GM18505 (cell line): Measurements from ENCODE around the gene SIGLEC11.

Source experiments
- ATAC-seq: cut with Tn5 transposase; IDR thresholded peaks from one replicate; pipeline ENCODE4 v1.9.1; 2021; ENCODE audit not compliant: unreplicated experiment
- POLR2A ChIP-seq: IDR thresholded peaks from 4 replicates; pipeline ENCODE4 v1.6.1; 2011; ENCODE audit warnings: borderline replicate concordance; ENCODE audit not compliant: insufficient read depth, insufficient read length; ENCODE audit errors: extremely low read depth

The SIGLEC11 gene

DNA sequence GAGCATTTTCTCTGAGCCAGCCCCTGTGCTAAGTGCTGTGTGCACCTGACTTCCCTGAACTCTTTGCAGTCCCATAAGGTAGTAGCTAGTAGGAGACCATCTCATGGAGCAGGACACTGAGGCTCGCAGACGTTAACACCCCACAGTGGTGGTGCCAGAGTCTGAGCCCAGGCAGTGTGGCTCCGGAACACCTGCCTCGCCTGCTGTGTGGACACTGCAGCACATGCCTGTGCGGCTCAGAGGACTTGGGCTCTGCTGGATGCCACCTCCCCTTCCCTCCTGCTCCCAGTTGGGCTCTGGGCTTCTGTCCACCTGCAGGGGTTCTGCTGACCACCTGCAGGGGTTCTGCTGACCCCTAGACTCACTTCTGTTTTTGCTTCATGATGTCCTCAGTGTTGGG, 27.0 kb upstream of the SIGLEC11 start:
- TF ChIP-seq POLR2A: no peak
- no peak for ATAC-seq

GRCh38 chr19:49987159-49987698, 26.3 kb upstream of the SIGLEC11 start:
- TF ChIP-seq POLR2A: no peak

GRCh38 chr19:49986354-49986753, 25.4 kb upstream of the SIGLEC11 start:
- no peak for TF ChIP-seq POLR2A
- ATAC-seq: no peak

More at GRCh38 chr19:49987159-49987698, 26.3 kb upstream of the SIGLEC11 start:
- no peak for ATAC-seq

GRCh38 chr19:49985871-49986270, 24.9 kb upstream of the SIGLEC11 start:
- no peak for ATAC-seq
- no peak for TF ChIP-seq POLR2A

DNA sequence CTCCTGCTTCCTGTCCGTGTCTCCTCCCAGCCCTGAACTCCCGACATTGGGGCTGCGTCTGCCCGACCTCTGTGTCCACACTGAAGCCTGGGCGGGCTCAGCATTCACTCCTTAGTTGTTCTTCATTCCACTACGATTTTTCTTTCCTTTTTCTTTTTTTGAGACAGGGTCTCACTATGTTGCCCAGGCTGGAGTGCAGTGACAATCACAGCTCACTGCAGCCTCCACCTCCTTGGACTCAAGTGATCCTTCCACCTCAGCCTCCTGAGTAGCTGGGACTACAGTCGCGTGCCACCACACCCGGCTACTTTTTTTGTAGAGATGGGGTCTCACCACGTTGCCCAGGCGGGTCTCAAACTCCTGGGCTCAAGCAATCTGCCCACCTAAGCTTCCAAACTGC, 23.5 kb upstream of the SIGLEC11 start:
- ATAC-seq: no peak
- no peak for TF ChIP-seq POLR2A

DNA sequence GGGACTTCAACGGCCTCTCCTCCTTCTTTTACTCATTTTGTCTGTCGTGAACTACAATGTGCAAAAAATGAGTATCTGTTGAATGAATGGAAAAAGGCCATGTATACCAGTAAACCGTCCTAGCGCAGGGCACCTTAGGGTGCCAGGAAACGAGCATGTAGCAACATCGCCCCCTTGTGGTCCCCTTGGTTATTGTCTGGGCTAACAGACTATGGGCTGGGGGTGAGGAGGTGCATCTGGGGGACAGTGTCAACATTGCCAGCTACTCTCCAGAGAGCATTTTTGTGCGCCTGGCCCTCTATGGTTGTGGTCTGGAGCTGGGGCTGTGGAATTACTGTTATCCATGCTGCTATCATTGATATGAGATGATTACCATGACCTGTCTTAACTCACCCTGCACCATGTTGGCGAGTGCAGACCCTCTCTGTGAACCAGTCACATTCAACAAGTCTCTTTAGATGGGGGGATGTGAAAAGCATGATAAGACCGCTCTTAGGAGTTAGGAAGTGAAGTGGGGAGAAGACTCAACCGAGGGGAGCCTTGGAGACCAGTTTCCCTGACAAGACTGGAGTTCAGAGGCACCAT, 22.8 kb upstream of the SIGLEC11 start:
- no peak for ATAC-seq

GRCh38 chr19:49981603-49982593, 20.9 kb upstream of the SIGLEC11 start:
- TF ChIP-seq POLR2A: no peak
- no peak for ATAC-seq

More for the DNA sequence above, 22.8 kb upstream of the SIGLEC11 start:
- TF ChIP-seq POLR2A: no peak

- TF ChIP-seq POLR2A: no peak
- ATAC-seq: no peak
These were observed 17.4 kb upstream of the SIGLEC11 start for GRCh38 chr19:49978324-49978723.

- ATAC-seq: no peak
- no peak for TF ChIP-seq POLR2A
These were observed 16.9 kb upstream of the SIGLEC11 start for GRCh38 chr19:49977881-49978280.

DNA sequence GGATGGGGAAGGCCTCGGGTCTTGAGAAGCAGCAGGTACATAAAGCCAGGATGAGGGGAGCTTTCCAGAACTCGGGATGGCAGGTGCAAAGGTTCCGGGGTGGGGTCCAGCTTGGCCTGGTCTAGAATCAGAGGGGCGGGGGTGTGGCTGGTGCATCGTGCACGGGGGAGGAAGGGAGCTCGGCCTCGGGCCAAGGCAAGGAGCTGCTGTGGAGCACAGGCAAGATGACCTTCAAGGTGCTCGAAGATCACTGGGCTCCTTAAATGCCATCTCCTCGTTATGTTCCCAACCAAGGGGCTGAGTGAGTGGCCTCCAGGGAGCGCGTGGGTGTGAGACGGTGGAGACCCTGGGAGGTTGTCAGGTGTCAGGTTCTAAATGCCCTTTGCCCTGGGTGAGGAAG, 16.1 kb upstream of the SIGLEC11 start:
- ATAC-seq: no peak
- no peak for TF ChIP-seq POLR2A

DNA sequence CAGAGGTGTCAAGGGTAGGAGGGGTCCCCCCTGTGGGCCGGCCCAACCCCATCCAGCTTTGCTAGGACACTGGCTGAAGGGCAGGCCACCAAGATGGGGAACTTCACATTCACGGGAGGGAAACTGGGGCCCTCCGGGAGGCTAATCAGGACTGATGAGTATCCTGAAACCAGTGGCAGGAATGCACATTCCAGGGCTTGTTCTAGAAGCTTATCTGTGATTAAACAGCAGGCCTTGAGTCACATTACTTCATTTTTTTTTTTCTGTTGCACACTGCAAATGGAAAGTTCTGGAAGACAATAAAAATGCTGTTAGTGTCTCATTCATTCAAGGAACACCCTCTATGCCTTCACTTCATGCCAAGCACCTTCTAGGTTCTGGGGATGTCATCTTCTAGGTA, 15.5 kb upstream of the SIGLEC11 start:
- TF ChIP-seq POLR2A: no peak
- ATAC-seq: no peak

DNA sequence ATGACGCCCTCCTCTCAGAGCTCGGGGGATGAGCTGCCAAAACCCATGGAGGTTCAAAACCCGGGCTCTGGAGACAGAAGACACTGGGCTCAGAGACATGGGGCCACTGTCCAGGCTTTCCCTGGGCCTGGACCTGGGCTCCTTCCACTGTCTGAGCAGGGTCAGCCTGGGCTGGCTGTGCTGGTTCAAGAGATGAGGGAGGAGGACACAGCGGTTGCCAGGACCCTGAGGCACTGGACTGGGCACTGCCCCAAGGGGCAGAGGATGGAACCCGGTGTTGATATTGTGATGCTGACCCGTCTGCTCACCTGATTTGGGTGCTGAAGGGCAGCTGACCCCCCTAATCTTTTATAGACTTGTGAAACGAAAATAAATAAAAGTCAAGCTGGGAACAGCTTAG, 14.1 kb upstream of the SIGLEC11 start:
- ATAC-seq: no peak
- TF ChIP-seq POLR2A: no peak

DNA sequence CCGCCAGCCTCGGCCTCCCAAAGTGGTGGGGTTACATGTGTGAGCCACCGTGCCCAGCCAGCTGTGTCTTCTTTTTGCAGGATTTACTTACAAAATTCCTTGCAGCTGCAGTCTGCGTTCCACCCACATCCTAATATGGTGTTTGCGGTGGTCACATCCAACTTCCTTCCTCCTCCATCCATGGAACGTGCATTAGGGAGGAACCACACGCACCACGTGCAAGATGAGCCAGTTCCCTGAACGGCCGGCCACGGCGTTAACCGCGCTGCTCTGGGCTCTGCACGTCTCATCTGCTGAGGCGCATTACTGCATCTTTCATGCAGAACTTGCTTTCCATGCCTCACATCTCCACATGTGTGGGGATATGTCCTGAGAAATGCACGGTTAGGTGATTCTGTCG, 13.0 kb upstream of the SIGLEC11 start:
- no peak for ATAC-seq
- no peak for TF ChIP-seq POLR2A

GRCh38 chr19:49972841-49973240, 11.9 kb upstream of the SIGLEC11 start:
- no peak for TF ChIP-seq POLR2A
- no peak for ATAC-seq
